K562 treated with DMSO at 1 percent for 4 hours (cell line): ENCODE results near the gene PHACTR2. TPM values are rescaled to one million over a fixed set of nuclear protein-coding genes. Genes with fewer than 3 reads are reported as not detected.

ENCODE experiments used
- total RNA-seq: library from RNA; unstranded; fragments of 300-600 nt; gene quantifications from 2 replicates; pipeline ENCODE4 v1.2.3, GENCODE V29; 2022; ENCODE audit not compliant: insufficient read depth

Gene PHACTR2
- 8.3 and 11.8 TPM in 2 replicates for total RNA-seq

DNA sequence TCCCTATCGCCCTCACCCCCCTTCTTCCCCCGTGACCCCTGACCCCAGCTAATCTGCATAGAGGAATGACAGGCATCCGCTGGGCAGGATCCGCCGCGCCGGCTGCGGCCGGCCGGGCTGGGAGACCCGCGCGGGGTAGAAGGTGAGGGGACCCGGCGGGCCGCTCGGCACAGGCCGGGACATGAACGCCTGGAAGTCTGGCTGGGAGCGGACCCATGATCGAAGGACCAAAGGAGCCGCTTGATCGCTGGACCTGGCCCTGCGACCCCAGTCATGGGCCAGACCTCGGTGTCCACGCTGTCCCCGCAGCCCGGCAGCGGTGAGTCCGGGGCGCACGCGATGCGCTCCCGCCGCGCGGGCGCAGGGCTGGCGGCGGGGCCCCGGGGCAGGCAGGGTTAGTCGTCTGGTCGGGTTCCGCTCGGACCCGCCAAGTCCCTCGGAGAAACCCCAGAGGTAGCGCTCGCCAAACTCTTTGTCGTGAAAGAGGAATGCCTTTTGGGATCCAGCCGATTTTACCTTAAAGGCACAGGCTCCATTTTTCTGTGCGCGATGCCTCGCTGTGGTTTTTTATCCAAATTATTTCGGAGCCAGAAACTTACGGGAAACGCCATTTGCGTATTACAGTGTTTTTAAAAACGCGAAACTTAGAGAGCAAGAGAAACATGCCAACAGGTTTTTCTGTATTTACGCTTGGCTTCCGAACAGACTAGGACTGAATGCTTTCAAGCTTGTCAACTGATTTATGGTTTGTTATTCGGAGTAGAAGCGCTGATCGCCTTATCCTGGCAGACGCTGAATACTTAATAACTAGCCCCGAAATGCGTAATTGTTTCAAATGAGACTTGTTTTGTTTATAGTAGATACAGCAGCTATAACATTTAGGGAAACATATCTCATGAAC lies at the start of gene PHACTR2:
Gene PHACTR2, plus strand, starts transcription at position 75 of the 901 bp plus-strand sequence. Its CDS starts 199 bp downstream, at position 274.

GRCh38 chr6:143842902-143843676 lies 165.3 kb downstream of the PHACTR2 start, which contains the start of gene LTV1:
Gene LTV1, plus strand, starts transcription at chr6:143843338. Its CDS starts 140 bp downstream, at chr6:143843478.

DNA sequence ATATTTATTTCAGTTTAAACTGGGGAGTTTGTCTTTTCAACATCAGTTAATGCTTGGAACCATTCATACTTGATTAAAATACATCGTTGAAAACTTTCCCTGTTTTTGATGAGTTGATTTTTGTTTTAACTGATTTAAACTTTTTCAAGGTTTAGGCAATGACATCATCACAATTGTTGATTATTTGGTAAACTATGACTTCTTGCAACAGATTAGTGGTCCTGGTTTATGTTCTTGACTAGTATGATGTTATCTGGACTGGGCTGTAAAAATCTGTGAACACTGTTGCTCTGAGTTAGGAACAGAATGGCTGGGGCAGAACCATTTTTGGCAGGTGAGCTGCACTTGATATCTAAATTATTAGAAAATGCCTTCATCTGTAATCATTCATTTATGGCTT lies 186.5 kb downstream of the PHACTR2 start, which contains the start of gene ZC2HC1B:
Gene ZC2HC1B, plus strand, starts transcription at position 241 of the 400 bp plus-strand sequence. Its CDS starts 66 bp downstream, at position 307.

Other genes starting within 250 kb of the PHACTR2 start
- gene ADAT2, start 227.3 kb upstream of the PHACTR2 start, total RNA-seq: 3.7 and 5.0 TPM in 2 replicates
- 15.8 and 17.9 TPM in 2 replicates for gene PEX3, start 227.2 kb upstream of the PHACTR2 start, total RNA-seq
- gene FUCA2, start 166.2 kb upstream of the PHACTR2 start, total RNA-seq: 46.4 and 57.8 TPM in 2 replicates
- gene LTV1, start 165.4 kb downstream of the PHACTR2 start, total RNA-seq: 15.4 and 22.0 TPM in 2 replicates
- gene ZC2HC1B, start 186.5 kb downstream of the PHACTR2 start, total RNA-seq: not detected in 2 replicates